ENCODE results near the gene PRRG1.
"Not testable (repeated sequence)": the region's sequence is repeated elsewhere in the genome, so short reads cannot be mapped to it uniquely, and the experiment has no call there.

- TF ChIP-seq POLR2A, CTCF, EP300, POLR2AphosphoS5 (IDR thresholded peaks at IDR 0.05): not testable (repeated sequence)
Measured at GRCh38 chrX:37499649-37500048, 150.5 kb downstream of the PRRG1 start.

Measured in stomach (tissue), 4 donors.